Endodermal cell (in vitro differentiated cells): ENCODE results near the gene THAP9. TPM values are rescaled to one million over a fixed set of nuclear protein-coding genes. Genes with fewer than 3 reads are reported as not detected.

Experiments used
- DNase-seq: peaks from one replicate; pipeline ENCODE4 v3.0.0-alpha.2; 2017
- H3K27ac ChIP-seq: 2 replicates; pipeline ENCODE4 v1.5.1; 2013; ENCODE audit warnings: mild to moderate bottlenecking, low read depth, low read length, moderate library complexity
- H3K27me3 ChIP-seq: 2 replicates; pipeline ENCODE4 v1.6.1; 2013; ENCODE audit warnings: mild to moderate bottlenecking, low read length, moderate library complexity; ENCODE audit not compliant: insufficient read depth, control insufficient read depth, poor library complexity, severe bottlenecking
- H3K36me3 ChIP-seq: 2 replicates; pipeline ENCODE4 v1.7.0; 2013; ENCODE audit warnings: mild to moderate bottlenecking, low read length, moderate library complexity; ENCODE audit not compliant: control insufficient read depth, insufficient read depth
- H3K4me1 ChIP-seq: one replicate; pipeline ENCODE4 v1.7.0; 2013; ENCODE audit warnings: low read length; ENCODE audit not compliant: control insufficient read depth, insufficient read depth
- H3K4me3 ChIP-seq: 2 replicates; pipeline ENCODE4 v1.5.1; 2013; ENCODE audit warnings: mild to moderate bottlenecking, low read length, moderate library complexity
- H3K9ac ChIP-seq: 2 replicates; pipeline ENCODE4 v1.6.1; 2013; ENCODE audit warnings: mild to moderate bottlenecking, low read length, moderate library complexity; ENCODE audit not compliant: poor library complexity, severe bottlenecking; ENCODE audit errors: extremely low read depth
- H3K9me3 ChIP-seq: 2 replicates; pipeline ENCODE4 v1.6.1; 2013; ENCODE audit warnings: mild to moderate bottlenecking, low read length, moderate library complexity; ENCODE audit not compliant: control insufficient read depth
- H3K27ac Mint-ChIP-seq: 2 replicates; pipeline ENCODE4 v1.8.0; 2020; ENCODE audit warnings: mixed read lengths
- H3K27me3 Mint-ChIP-seq: 2 replicates; pipeline ENCODE4 v1.8.0; 2021; ENCODE audit warnings: mild to moderate bottlenecking, mixed read lengths; ENCODE audit not compliant: insufficient read depth
- H3K36me3 Mint-ChIP-seq: 2 replicates; pipeline ENCODE4 v1.8.0; 2020; ENCODE audit warnings: low read depth, mixed read lengths
- H3K4me1 Mint-ChIP-seq: 2 replicates; pipeline ENCODE4 v1.8.0; 2020; ENCODE audit warnings: mixed read lengths
- H3K4me3 Mint-ChIP-seq: 2 replicates; pipeline ENCODE4 v1.8.0; 2020; ENCODE audit warnings: mild to moderate bottlenecking, moderate library complexity, mixed read lengths
- H3K9me3 Mint-ChIP-seq: 2 replicates; pipeline ENCODE4 v1.8.0; 2020; ENCODE audit warnings: mild to moderate bottlenecking, mixed read lengths
- WGBS, 2 experiments: methylation state at CpG; one replicate each; pipeline versions ENCODE4 v1.1.5 to v1.1.7; 2013; ENCODE audit warnings: missing lambda C conversion rate in 2 of 2, mixed read lengths in 1 of 2; ENCODE audit not compliant: insufficient coverage in 1 of 2, insufficient read length in 1 of 2; 5-methylcytosine and 5-hydroxymethylcytosine counted together
- long read RNA-seq, 4 experiments: library from polyadenylated mRNA in 2 of 4; library from RNA in 1 of 4; library from capped mRNA in 1 of 4; stranded (forward) in 3 of 4; unstranded in 1 of 4; transcript quantifications; one replicate each; pipeline ENCODE4 v2.0.0, GENCODE V29; 2020 to 2021; ENCODE audit warnings: inconsistent platforms in 1 of 4
- polyA plus RNA-seq, 2 experiments: library from polyadenylated mRNA; stranded (reverse); fragments of 50-300 nt; gene quantifications; one replicate each; pipeline ENCODE4 v1.2.3, GENCODE V29; 2013
- total RNA-seq, 2 donors: library from RNA; stranded (reverse); fragmentation: NEBNext Ultra II Directional in 1 of 2; extraction: Animal tissue kit (Norgen Biotek cat#: 25700) in 1 of 2; gene quantifications; 2 replicates in 1 of 2; 3 replicates in 1 of 2; pipeline ENCODE4 v1.2.1, GENCODE V29; 2021
- TF ChIP-seq, protein P1 (sequence below): fragments of 200-600 bp; sonication (generic); conservative IDR thresholded peaks from 2 replicates; pipeline ENCODE4 v1.5.0; 2021; ENCODE audit warnings: antibody characterized with exemption, mild to moderate bottlenecking

Gene THAP9, protein sequence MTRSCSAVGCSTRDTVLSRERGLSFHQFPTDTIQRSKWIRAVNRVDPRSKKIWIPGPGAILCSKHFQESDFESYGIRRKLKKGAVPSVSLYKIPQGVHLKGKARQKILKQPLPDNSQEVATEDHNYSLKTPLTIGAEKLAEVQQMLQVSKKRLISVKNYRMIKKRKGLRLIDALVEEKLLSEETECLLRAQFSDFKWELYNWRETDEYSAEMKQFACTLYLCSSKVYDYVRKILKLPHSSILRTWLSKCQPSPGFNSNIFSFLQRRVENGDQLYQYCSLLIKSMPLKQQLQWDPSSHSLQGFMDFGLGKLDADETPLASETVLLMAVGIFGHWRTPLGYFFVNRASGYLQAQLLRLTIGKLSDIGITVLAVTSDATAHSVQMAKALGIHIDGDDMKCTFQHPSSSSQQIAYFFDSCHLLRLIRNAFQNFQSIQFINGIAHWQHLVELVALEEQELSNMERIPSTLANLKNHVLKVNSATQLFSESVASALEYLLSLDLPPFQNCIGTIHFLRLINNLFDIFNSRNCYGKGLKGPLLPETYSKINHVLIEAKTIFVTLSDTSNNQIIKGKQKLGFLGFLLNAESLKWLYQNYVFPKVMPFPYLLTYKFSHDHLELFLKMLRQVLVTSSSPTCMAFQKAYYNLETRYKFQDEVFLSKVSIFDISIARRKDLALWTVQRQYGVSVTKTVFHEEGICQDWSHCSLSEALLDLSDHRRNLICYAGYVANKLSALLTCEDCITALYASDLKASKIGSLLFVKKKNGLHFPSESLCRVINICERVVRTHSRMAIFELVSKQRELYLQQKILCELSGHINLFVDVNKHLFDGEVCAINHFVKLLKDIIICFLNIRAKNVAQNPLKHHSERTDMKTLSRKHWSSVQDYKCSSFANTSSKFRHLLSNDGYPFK
- total RNA-seq: 10 to 100 TPM; 14.4 to 22.3 TPM
- 14.4 TPM for polyA plus RNA-seq (2013, experiment 1 of 2)
- 15.7 TPM for polyA plus RNA-seq (2013, experiment 2 of 2)
- long read RNA-seq, experiment 1, partial matches to known transcripts: 0 of 3 reads
- long read RNA-seq, experiment 1, other reads (novel, unspliced or antisense): 2 of 3 reads
- long read RNA-seq, experiment 2, transcript THAP9-201 (5 exons, 3,808 nt): major isoform, 32 of 50 reads
- long read RNA-seq, experiment 2, partial matches to known transcripts: 3 of 50 reads
- long read RNA-seq, experiment 2, other reads (novel, unspliced or antisense): 15 of 50 reads
- long read RNA-seq, experiment 3, transcript THAP9-201 (5 exons, 3,808 nt): major isoform, 46 of 66 reads
- long read RNA-seq, experiment 3, partial matches to known transcripts: 0 of 66 reads
- long read RNA-seq, experiment 3, other reads (novel, unspliced or antisense): 18 of 66 reads
- long read RNA-seq, experiment 4, transcript THAP9-201 (5 exons, 3,808 nt): major isoform, 5 of 9 reads
- long read RNA-seq, experiment 4, partial matches to known transcripts: 0 of 9 reads
- long read RNA-seq, experiment 4, other reads (novel, unspliced or antisense): 4 of 9 reads

DNA sequence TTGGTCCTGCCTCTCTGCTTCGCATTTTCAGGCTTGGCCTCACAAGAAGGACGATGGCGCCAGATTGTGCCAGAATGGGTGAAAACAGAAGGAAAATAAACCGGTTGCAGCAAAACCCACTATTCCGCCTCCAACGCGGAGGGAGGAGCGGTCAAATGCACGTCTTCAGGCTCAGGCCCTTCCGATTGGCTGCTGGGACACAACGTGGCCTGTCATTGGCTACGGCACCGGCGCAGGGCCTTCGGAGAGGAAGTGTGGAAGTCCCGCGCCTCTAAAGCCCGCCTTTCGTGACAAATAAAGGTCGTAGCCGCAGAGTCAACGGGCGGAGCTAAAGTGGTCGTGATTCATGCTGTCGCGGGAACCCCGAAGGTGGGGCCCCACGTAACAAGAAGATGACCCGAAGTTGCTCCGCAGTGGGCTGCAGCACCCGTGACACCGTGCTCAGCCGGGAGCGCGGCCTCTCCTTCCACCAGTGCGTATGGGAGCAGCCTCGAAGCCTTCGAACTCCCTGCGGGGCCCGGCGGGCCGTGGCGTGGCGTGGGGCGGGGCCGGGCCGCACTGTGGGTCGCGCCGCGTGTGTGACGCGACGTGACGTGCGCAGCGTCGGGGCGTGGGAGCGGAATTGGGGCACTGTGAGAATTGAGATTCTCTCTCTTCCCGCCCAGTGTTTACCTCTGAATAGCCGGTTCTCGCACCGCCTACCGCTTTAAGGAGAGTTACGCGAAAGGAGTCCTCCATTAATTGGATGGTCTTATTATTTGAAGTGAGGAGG is at the start of gene THAP9:
THAP9 (plus strand) TSS at position 325 of the 772 bp plus-strand sequence; CDS start at position 393, 68 bp downstream.
- Histone ChIP-seq H3K4me3 (peak within 1 kb of the TSS; percentile 98), H3K9ac (peak within 1 kb of the TSS; percentile 78), H3K27me3 (no peaks in the 10 kb centered on the region), H3K9me3 (no peaks in the 10 kb centered on the region), H3K36me3 (peaks cover 38% of the 10 kb centered on the region), H3K27ac (peak within 1 kb of the TSS; percentile 97), H3K4me1 (no peaks in the 10 kb centered on the region)
- Mint-ChIP-seq H3K4me1 (peaks cover 14% of the 10 kb centered on the region), H3K4me3 (no peak within 1 kb of the TSS), H3K9me3 (no peaks in the 10 kb centered on the region), H3K36me3 (peaks cover 37% of the 10 kb centered on the region), H3K27ac (no peak within 1 kb of the TSS), H3K27me3 (no peaks in the 10 kb centered on the region)
- 0 to 1% methylated on average over 15 to 67 of the region's 67 CpGs for WGBS, 2 experiments
- peak; percentile 99 for DNase-seq
- TF ChIP-seq, protein P1, sequence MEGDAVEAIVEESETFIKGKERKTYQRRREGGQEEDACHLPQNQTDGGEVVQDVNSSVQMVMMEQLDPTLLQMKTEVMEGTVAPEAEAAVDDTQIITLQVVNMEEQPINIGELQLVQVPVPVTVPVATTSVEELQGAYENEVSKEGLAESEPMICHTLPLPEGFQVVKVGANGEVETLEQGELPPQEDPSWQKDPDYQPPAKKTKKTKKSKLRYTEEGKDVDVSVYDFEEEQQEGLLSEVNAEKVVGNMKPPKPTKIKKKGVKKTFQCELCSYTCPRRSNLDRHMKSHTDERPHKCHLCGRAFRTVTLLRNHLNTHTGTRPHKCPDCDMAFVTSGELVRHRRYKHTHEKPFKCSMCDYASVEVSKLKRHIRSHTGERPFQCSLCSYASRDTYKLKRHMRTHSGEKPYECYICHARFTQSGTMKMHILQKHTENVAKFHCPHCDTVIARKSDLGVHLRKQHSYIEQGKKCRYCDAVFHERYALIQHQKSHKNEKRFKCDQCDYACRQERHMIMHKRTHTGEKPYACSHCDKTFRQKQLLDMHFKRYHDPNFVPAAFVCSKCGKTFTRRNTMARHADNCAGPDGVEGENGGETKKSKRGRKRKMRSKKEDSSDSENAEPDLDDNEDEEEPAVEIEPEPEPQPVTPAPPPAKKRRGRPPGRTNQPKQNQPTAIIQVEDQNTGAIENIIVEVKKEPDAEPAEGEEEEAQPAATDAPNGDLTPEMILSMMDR: no peak

DNA sequence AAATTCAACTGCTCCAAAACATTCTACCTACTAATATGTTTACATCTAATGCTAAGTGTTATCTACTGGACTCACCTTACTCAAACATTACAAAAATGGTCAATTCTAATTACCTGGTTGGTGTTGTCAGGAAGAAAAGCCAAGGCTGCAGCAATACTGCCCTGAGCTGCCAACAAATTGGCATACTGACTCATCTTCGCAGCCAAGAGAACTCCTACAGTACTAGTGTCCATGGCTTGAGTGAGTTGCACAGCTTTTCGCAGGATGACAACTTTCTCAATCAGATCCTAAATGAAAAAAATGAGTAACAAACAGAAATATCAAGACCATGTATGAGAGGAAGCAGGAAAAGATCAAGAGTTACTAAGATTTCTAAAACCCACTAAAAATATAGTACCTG is 49.2 kb upstream of the THAP9 start:
- peaks cover under 1% of the 10 kb centered on the region for H3K4me1 Mint-ChIP-seq
- TF ChIP-seq, protein P1: no peak
- no peak overlapping the region for H3K27ac Mint-ChIP-seq
- no peak overlapping the region for H3K4me3 ChIP-seq
- H3K27me3 ChIP-seq: no peaks in the 10 kb centered on the region
- no peak overlapping the region for H3K9ac ChIP-seq
- no peak overlapping the region for H3K27ac ChIP-seq
- no peak for DNase-seq
- H3K9me3 Mint-ChIP-seq: no peaks in the 10 kb centered on the region
- H3K27me3 Mint-ChIP-seq: no peaks in the 10 kb centered on the region
- no peak overlapping the region for H3K4me3 Mint-ChIP-seq
- peaks cover 77% of the 10 kb centered on the region for H3K36me3 Mint-ChIP-seq
- H3K9me3 ChIP-seq: no peaks in the 10 kb centered on the region
- no peaks in the 10 kb centered on the region for H3K4me1 ChIP-seq
- H3K36me3 ChIP-seq: peaks cover 98% of the 10 kb centered on the region
- 100% methylated on average over 1 to 2 of the region's 2 CpGs for WGBS, 2 experiments
